HG03139 (cell line): Measurements from ENCODE around the gene YTHDF1.

ENCODE experiments used
- ATAC-seq: cut with Tn5 transposase; IDR thresholded peaks from one replicate; pipeline ENCODE4 v1.9.1; 2021; ENCODE audit not compliant: unreplicated experiment

YTHDF1 gene

DNA sequence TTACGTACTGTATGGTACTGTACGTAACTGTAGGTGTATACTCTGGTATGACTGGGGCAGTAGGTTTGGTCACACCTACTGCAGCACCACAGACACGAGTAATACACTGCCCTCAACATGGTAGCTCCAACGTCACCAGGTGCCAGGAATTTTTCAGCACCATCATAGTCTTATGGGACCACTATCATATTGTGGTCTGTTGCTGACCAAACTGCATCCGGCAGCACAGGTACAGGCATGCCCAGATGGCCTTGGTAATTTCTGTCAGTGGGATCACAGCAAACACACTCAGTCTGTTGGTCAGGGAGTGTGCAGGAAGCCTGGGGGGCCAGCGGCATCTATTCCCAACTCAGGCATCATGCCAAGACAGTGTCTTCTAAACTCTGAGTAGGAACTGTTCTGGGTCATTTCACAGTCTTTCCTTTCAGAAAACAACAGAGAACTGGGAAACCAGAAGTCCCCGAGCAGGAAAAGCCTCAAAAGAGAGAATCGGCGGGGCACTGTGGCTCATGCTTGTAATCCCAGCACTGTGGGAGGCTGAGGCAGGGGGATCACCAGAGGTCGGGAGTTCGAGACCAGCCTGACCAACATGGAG, 5.8 kb downstream of the YTHDF1 start:
- no peak for ATAC-seq

DNA sequence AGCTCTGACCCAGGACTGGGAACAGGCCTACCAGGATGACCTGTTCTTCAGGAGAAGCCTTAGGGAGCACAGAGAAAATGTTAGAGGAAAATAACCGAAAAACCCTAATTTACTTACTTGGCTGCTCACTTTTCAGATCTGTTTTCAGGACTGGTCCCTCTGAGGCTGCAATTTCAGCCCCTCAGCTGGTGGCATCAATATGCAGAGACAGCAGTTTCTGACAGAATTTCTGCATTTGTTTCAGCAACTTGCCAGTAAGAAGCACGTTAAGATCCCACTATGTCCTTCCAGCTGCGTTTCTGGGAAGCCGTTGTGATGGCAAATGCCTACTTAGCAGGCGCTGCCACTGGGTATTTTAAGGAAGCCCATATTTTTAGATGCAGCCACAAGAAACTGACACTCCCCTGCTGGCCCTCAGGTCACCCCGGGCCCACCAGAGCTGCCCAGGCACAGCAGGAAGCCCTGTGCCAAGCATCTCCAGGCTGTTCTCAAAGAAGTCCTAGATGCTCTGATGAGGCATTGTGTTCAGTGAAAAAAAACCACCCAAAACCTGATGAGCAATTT, 7.5 kb downstream of the YTHDF1 start:
- ATAC-seq: no peak

DNA sequence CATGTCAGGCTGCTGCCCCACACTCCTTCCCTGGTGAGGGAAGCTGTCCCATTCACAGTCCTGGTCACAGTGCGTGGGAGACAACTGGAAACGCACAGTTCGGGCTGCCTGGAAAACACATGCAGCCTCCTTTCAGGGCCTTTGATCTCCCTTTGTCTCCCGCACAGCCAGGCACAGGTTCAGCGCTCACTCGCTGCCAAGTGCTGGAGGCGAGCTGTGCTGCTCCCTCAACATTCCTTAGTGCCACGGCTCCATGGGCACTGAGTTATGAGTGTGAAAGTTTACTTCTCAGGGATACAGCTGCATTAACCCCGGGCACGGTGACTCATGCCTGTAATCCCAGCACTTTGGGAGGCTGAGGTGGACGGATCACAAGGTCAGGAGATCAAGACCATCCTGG, 9.1 kb downstream of the YTHDF1 start:
- no peak for ATAC-seq

DNA sequence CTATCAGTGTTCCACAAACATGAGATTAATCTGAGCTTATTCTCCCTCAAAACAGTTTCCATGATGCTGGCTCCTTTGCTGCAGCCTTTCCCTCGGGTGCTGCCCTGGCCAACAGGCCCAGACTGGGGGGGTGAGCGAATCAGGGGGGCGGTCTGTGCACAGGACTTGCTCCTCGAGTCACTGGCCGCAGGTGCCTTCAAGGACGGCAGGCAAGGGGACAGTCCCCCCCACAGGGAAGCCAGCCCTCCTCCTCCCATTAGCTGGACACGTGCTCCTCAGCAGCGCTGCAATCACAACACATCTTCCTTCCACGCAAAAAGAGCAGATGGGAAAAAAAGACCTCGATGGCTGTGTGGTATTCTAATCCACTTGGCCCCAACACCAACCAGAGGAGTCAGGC, 10.0 kb downstream of the YTHDF1 start:
- ATAC-seq: no peak

DNA sequence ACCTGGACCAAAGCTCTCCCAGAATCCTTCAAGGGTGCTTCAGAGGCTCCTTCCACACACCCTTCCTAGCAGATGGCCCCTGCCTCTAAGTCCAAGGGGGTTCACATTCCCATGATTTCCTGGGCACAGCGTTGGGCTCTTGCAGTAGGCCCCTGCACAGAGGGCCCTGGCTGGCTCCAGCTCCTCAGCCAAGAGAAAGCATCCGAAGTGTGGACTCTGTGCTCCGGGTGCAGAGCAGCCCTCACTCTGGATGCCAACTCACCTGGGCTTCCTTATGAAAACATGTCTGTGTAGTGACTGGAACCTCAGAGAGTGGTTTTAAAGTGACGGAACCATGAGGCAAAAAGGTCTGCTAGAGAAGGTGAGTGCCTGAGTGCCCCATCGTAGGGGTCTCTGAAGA, 11.6 kb downstream of the YTHDF1 start:
- no peak for ATAC-seq

DNA sequence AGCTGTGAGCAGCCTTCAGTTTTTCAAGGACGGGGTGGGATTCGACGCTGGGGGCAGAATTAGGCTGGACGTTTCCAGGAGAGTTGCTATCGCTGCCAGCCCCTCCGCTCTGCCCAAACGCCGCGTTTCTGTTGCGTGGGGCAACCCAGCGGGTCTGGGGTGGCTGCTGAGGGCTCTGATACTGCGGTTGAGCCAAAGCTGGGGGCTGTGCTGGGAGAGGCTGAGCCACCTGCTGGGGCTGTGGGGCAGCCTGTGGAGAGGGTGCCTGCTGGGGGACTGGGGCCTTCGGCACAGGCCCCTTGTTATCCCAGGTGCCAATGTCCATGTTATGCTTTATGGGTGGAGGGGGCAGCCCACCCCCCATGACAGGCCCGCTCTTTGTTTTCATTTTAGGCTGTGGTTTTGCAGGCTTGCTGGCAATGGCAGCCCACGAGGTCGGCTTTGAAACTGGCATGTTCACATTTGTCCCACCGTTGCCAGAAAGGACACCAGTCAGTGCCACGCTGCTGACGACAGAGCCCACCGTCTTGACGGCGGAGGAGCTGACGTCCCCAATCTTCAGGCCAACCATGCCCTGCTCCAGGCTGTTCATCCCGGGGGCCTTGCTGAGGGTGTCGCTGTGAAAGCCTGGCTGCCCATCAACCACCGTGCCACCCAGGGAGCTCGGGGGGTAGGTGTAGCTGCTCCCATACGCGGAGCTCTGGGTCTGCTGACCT, 13.0 kb downstream of the YTHDF1 start:
- ATAC-seq: no peak

DNA sequence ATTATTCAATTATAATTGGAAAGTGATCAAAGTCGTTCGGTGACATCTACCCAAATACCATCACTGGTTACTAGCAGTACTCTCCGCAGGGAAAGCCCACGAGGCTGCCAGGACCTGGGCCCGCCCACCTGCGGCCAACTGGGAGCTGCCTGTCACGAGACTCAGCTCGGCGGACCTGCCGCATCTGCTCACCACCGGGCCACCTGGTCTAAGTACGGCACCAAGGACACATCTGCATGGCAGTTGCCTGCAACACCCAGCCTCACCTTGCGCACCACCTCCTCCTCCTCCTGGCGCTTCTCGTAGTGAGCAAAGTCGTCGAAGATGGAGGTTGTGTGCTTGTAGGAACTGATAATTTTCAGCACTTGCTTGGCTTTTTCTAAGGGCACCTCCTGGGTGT, 13.9 kb downstream of the YTHDF1 start:
- no peak for ATAC-seq

DNA sequence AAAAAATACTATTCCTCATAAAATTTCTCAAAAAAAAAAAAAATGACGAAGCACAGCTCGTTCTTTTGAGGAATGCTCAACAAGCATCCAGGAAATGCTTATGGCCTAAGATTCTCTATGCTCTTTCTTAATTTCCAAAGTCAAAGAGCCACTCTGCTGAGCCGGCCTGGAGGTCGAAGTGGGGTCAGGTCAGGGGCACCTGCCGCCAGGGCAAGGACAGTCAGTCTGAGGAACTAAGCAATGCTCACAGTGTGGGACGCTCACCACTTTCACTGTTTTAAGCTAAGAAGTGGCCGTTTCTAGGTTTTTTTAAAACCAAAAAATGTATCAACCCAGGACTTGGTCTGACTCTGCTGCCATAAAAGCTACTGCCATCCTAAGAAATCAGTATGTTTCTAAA, 17.3 kb downstream of the YTHDF1 start:
- no peak for ATAC-seq

DNA sequence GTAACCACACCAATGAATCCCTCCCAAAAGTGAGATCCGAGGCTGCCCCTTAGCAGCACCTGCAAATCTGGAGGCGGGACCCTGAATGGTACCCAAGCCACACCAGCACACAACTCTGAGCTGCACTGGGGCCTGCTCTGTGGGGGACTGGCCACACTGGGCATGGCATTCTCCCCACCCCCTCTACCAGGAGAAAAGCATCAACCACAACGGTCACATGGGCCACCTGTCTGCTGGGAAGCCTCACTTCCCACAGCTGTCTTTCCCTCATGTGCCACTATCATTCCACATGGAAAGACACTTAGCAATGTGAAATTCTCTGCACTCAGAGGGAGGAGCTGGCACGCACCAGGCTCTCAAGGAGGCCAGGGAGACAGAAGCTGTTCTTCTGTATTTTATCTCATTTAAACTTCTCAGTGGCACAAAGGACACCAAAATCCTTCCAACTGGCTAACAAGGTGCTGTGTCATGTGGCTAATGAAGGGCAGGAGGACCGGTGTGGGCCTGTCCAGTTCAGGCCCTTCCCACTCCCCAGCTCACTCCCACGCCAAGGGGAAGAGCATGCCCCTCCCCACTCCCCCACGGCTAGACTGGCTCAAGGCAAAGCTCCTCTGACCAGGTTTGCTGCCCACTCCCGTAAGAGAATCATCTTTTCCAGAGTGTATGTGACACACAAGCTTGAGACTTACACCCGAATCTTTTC, 19.0 kb downstream of the YTHDF1 start:
- no peak for ATAC-seq

DNA sequence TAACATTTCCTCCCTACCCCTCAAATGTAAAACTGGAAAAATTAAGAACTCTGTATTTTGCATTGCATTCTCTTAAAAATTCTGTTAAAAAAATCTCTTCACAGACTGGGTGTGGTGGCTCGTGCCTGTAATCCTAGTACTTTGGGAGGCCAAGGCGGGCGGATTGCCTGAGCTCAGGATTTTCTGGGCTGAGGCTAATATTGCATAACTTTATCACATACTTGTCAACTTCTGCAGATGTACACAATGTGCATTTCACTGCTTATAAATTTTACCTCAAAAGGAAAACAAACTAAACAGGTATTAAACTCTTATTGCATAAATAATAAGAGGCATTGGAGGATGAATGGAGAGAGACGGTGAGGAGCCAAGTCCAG, 21.1 kb downstream of the YTHDF1 start:
- no peak for ATAC-seq

DNA sequence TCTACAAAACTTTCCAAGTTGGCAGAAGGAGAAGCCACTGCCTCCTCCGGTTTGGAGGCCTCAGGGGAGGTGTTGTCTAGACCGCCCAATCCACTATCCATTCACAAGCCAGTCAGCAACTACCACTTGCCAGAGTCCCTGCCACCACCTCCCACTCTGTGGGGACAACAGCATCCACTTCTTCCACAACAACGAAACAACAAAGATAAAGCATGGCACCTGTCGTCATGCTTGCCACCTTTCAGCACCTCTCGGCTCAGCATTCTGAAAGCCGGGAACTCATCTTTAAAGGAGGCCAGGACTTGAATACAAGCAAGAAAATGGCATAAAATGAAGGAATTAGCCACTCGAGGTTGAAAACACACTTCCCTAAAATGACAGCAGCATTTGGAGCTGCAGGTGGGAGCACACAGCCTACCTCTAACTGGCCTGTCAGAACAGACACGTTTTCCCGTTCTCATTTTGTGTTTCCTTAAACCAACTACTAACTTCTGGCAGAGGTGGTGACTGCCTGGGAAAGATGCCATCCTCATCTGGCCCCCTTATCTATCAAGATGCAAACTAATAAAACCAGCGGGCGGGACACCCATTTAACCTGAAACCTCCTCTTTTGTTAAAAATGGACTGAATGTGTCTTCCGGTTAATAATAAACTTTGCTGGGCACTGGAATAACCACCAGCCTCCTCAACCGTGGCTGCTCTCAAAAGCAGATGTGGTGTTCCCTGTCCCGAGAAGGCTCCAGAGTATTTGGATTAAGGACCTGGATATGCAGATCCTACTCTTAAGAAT, 21.7 kb downstream of the YTHDF1 start:
- no peak for ATAC-seq

DNA sequence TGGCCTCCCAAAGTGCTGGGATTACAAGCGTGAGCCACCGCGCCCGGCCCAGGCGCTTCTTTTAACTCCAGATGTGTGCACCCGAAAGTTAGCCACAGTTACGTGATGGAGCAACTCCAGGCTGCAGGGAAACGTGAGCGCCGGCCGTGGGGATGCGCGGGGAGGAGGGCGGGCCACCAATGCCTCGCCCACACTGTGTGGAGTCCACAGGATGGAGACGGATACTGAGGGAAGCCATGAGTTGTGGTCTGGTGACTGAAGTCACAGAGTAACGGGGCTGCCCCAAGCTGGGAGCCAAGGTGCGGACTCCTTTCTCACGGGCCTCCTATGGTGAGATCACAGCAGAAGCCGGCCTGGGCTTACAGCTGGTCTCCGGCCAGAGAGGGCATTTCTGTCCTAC, 23.2 kb downstream of the YTHDF1 start:
- no peak for ATAC-seq

DNA sequence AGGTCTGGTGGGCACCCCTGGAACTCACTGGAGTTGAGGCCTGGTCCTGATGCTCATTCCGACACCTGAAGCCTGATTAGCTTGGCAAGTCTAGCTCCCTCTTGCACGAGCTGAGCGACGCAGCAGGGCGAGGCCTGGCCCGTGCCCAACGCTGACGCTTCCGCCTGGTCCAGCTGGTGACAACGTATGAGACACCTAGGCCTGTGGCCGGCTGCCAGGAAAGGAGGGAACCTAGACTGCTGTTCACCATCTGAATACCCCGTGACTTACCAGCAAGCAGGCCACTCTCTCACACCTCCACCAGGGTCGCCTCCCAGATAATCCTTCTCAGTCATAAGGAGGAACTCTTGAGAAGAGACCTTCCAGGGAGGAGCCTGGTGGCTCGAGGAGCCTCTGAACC, 24.5 kb downstream of the YTHDF1 start:
- ATAC-seq: no peak

DNA sequence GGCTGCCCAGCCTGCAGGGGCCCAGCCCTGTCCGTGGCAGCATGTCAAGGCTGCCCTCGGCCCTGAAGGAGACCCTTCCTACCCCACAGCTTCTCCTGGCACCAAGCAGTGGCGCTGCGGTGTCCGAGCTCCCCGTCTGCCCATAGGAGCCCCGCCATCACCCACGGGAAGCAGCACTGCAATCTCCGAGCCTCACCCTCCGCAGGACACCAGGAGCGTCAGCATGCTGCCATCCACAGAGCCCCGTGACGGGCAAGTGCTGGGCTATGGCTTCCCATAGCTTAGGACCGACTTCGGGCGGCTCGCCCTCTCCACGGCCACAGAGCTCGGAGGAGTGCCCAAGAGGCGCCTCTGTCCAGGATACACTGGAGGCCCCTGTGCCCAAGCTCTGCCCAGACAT, 25.1 kb downstream of the YTHDF1 start:
- ATAC-seq: no peak

DNA sequence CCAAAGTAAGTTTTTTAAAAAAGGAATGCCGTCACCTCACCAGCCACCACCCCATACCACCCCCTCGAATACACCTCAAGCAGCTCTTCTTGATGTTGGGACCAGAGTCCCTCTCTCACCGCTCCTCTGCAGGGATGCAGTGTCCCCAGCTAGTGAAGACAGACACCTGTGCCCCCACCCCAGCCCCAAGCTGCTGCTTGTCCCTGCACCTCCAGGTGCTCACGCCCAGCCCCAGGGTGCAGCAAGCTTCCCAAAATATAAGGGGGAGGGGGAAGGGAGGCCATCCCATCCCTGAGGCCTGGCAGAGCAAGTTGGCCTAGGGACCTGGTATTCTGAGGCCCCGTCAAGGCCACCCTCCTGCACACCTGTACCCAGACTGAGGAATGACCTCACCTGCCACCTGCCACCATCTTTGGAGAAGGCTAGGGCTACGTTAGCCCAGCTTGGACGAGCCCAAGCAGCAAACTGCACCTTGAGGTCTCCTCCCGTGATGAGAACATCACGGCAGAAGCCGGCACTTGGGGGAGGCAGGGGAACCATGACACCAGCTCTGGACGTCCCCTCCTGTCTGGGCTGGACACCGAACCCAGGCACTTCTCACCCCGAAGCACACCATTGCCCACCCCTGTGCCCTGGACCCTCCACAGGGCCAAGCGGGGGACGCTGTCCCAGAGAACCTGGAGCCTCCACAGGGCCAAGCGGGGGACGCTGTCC, 25.9 kb downstream of the YTHDF1 start:
- no peak for ATAC-seq

DNA sequence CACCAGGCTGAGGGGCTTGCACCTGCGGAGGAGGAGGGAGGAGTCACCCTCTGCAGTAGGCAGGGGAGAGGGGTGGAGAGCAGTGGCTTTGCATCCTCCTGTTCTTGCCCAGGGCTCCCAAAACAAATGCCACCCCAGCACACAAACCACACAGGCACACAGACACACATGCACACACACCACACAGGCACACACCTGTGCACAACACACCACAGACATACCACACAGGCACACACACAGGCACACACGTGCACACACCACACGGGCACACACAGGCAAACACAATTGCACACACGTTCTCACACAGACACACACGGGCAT, 26.6 kb downstream of the YTHDF1 start:
- ATAC-seq: no peak

DNA sequence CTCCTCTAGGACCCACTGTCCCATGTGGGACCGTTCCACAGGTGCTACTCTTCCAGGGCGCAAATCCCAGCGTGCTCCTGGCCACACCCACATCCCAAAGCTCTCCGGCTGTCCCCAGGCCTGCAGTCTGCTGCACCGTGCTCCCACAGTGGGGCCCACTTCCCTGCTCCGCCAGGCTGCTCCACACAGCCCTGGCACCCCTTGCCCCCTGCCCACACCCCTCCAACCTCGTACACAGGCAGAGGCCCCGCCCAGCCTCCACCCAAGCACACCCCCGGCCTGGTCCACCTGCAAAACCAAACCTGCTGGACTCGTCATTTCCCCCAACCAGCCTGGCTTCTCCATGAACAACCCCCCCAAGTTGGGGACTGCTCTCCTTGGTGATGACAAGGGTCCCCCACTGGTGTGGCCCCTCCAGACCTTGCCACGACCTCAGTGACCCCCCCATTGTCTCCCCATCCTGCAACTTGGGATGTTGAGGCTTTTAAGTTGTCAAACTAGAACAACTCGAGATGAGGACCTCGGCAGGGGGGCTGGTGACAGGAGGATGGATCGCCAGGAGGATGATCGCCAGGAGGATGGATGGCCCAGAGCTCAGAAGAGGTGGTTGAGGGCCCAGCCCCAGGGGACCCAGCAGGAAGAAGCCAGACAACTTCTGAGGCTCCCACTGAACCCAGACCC, 27.1 kb downstream of the YTHDF1 start:
- no peak for ATAC-seq

DNA sequence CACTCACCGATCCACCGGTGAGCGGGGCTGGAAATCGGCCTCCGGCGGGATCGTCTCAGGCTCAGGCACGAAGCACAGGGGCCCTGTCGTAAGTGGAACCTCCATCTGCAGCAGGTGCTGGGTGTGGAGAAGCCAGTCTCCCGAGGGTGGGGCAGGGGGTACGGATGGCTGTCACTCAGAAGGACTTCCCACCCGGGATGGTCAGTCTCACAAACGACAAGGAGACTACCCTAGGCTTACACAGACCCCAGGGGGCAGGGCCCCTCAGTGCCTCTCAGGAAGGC, 27.8 kb downstream of the YTHDF1 start:
- no peak for ATAC-seq

DNA sequence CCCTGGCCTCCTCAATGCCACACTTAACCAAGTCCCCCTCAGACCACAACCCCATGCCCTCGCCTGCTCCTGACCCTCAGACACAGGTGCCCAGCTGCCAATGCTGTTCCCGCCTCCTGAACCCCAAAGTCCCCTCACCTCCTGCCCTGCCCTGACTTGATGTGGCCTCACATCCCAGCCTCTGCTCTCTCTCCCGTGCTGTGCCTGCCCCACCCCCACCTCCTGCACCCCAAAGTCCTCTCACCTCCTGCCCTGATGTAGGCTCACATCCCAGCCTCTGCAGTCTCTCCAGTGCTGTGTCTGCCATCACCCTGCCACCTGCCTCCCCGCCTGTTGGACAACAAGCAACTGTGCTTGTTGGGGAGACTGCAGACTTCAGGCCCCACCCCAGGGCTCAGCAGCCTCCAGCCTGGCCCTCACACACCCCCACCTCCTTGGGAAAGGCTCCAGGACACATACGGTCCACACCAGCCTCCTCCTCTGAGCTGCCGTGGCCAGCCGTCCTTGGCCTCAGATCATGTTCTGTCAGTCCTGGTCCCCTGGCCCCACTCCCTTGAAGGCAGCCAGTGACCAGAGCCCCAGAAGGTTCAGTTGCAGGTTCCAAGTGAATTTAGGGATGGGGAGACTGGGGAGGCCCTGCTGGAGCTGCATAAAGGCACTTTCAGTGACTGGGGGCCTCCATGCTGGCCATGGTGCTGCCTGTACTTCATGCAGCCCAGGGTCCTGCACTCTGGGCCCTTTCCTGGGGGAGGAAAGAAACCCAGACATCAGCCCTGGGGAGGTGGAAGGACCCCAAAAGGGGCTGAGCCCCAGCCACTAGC, 28.4 kb downstream of the YTHDF1 start:
- ATAC-seq: no peak
